ENCODE measurements around the gene SDR39U1.

The SDR39U1 gene

GRCh38 chr14:24426150-24426911 lies 16.2 kb downstream of the SDR39U1 start:
- Histone ChIP-seq H3K36me3 (ENCODE audit: control insufficient read depth in 2 of 2, insufficient read depth in 1 of 2, low read length in 2 of 2) (peaks cover 0 to 3% of the 10 kb centered on the region in 2 experiments; a peak in 1 of 3 replicates), H3K27ac (ENCODE audit: extremely low read depth, low read depth, low read length) (no peak overlapping the region), H3K4me1 (ENCODE audit: control insufficient read depth, insufficient read depth, low read length) (peaks cover 9% of the 10 kb centered on the region), H3K4me3 (ENCODE audit: low read depth, low read length) (no peak overlapping the region), H3K9me3 (ENCODE audit: control insufficient read depth, insufficient read depth, low read depth, low read length) (no peaks in the 10 kb centered on the region)
- ChIA-PET POLR2A (interaction anchor here (1.5 kb wide), 1 partner anchor 16 kb away, joined by 4 read pairs; no protein-coding TSS in a partner anchor), CTCF (interaction anchor here (0.6 to 13.9 kb wide), 5 partner anchors 10 to 366 kb away, joined by 3 to 468 read pairs (median 7); partner anchors contain the start of gene ADCY4)
- TF ChIP-seq OVOL3 (tag by site-specific recombination; IDR thresholded peaks at IDR 0.05) (no peak), KLF8 (tag by site-specific recombination; IDR thresholded peaks at IDR 0.05) (no peak), KLF17 (tag by site-specific recombination; IDR thresholded peaks at IDR 0.05) (no peak), ZNF426 (tag by site-specific recombination; IDR thresholded peaks at IDR 0.05) (no peak), ZNF549 (tag by site-specific recombination; IDR thresholded peaks at IDR 0.05) (no peak), ZNF670 (tag by site-specific recombination; IDR thresholded peaks at IDR 0.05; ENCODE audit: low read depth) (no peak), ZNF596 (tag by site-specific recombination; IDR thresholded peaks at IDR 0.05) (no peak), ZNF248 (tag by site-specific recombination; IDR thresholded peaks at IDR 0.05) (no peak), ZNF133 (tag by site-specific recombination; IDR thresholded peaks at IDR 0.05) (no peak), INSM2 (tag by site-specific recombination; IDR thresholded peaks at IDR 0.05) (no peak), PBX3 (CRISPR knock-in tag; IDR thresholded peaks at IDR 0.05) (no peak), ZNF146 (tag by site-specific recombination; IDR thresholded peaks at IDR 0.05) (no peak), ZNF701 (tag by site-specific recombination; IDR thresholded peaks at IDR 0.05) (no peak), ZNF24 (tag by site-specific recombination; IDR thresholded peaks at IDR 0.05) (no peak), BCL11A (tag by site-specific recombination; IDR thresholded peaks at IDR 0.05; ENCODE audit: low read depth) (no peak)
- TF ChIP-seq, protein P1, sequence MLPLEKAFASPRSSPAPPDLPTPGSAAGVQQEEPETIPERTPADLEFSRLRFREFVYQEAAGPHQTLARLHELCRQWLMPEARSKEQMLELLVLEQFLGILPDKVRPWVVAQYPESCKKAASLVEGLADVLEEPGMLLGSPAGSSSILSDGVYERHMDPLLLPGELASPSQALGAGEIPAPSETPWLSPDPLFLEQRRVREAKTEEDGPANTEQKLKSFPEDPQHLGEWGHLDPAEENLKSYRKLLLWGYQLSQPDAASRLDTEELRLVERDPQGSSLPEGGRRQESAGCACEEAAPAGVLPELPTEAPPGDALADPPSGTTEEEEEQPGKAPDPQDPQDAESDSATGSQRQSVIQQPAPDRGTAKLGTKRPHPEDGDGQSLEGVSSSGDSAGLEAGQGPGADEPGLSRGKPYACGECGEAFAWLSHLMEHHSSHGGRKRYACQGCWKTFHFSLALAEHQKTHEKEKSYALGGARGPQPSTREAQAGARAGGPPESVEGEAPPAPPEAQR (tag by site-specific recombination; IDR thresholded peaks at IDR 0.05): no peak
- TF ChIP-seq, protein P2, sequence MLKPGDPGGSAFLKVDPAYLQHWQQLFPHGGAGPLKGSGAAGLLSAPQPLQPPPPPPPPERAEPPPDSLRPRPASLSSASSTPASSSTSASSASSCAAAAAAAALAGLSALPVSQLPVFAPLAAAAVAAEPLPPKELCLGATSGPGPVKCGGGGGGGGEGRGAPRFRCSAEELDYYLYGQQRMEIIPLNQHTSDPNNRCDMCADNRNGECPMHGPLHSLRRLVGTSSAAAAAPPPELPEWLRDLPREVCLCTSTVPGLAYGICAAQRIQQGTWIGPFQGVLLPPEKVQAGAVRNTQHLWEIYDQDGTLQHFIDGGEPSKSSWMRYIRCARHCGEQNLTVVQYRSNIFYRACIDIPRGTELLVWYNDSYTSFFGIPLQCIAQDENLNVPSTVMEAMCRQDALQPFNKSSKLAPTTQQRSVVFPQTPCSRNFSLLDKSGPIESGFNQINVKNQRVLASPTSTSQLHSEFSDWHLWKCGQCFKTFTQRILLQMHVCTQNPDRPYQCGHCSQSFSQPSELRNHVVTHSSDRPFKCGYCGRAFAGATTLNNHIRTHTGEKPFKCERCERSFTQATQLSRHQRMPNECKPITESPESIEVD (tag by site-specific recombination; IDR thresholded peaks at IDR 0.05): no peak

- no peak overlapping the region for H3K27ac ChIP-seq (ENCODE audit: extremely low read depth, low read depth, low read length)
- H3K4me3 ChIP-seq (ENCODE audit: low read depth, low read length): no peak overlapping the region
- ChIA-PET CTCF (interaction anchor here (0.6 to 13.9 kb wide), 7 partner anchors 12 to 366 kb away, joined by 3 to 468 read pairs (median 5); partner anchors contain the start of gene ADCY4), POLR2A (interaction anchor here (1.5 kb wide), 1 partner anchor 16 kb away, joined by 4 read pairs; no protein-coding TSS in a partner anchor)
- H3K4me1 ChIP-seq (ENCODE audit: control insufficient read depth, insufficient read depth, low read length): peaks cover 9% of the 10 kb centered on the region
- no peaks in the 10 kb centered on the region for H3K9me3 ChIP-seq (ENCODE audit: control insufficient read depth, insufficient read depth, low read depth, low read length)
- H3K36me3 ChIP-seq (ENCODE audit: control insufficient read depth in 2 of 2, insufficient read depth in 1 of 2, low read length in 2 of 2): no peaks in the 10 kb centered on the region
- TF ChIP-seq, protein P3, sequence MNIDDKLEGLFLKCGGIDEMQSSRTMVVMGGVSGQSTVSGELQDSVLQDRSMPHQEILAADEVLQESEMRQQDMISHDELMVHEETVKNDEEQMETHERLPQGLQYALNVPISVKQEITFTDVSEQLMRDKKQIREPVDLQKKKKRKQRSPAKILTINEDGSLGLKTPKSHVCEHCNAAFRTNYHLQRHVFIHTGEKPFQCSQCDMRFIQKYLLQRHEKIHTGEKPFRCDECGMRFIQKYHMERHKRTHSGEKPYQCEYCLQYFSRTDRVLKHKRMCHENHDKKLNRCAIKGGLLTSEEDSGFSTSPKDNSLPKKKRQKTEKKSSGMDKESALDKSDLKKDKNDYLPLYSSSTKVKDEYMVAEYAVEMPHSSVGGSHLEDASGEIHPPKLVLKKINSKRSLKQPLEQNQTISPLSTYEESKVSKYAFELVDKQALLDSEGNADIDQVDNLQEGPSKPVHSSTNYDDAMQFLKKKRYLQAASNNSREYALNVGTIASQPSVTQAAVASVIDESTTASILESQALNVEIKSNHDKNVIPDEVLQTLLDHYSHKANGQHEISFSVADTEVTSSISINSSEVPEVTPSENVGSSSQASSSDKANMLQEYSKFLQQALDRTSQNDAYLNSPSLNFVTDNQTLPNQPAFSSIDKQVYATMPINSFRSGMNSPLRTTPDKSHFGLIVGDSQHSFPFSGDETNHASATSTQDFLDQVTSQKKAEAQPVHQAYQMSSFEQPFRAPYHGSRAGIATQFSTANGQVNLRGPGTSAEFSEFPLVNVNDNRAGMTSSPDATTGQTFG (tag by site-specific recombination; IDR thresholded peaks at IDR 0.05; ENCODE audit: borderline replicate concordance): peak; percentile 37; the same call in 1 of the 2 replicates
- TF ChIP-seq CTCF (tag by site-specific recombination; IDR thresholded peaks at IDR 0.05) (no peak), ZNF776 (tag by site-specific recombination; IDR thresholded peaks at IDR 0.05; ENCODE audit: borderline replicate concordance) (peak; percentile 92), FEZF1 (tag by site-specific recombination; IDR thresholded peaks at IDR 0.05) (no peak), ZNF138 (tag by site-specific recombination; IDR thresholded peaks at IDR 0.05; ENCODE audit: borderline replicate concordance) (no peak)
Measured at GRCh38 chr14:24425704-24426103, 16.9 kb downstream of the SDR39U1 start.
